Hippocampal formation (tissue), 2 donors: ENCODE data around the gene KIAA0825.

ENCODE experiments used
- DNase-seq, 2 donors: peaks; one replicate each; lab custom pipeline; 2025; lab: John Stamatoyannopoulos, UW

Gene KIAA0825

DNA sequence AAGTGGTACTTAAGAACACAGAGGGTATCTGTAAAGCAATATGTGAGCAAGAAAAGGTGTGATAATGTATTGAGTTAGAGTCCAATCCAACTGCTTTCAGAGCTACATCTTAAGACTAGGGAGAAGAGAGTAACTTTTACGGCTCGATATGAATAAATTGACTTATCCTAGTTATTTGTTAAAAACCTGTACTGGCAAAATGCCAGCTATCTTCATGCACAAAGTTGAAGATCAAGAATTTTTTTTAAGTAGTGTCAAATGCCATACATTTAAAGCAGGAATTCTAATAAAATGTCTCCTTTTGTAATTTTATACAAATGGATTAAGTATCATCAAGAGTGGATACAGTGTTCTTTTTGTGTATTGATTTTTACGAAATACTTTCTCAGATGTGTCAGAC, 305.2 kb downstream of the KIAA0825 start:
- DNase-seq, result no peak

DNA sequence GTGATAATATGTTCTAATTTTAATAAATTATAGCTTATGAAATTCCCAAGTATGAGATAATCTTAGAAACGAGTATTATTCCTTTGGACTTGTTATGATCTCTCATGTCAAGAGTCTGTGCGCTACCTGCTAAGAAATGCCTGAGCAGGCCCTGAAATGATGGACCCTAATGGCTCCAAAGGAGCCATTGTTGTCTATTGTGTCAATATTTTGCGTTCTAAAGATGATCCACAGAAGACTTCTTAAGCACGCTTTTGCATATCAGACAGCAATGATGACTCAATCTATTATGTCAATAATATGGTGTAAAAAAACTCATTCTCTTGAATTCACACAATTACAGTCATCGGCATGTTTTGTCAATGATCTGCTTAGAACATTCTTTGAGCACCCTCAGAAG, 306.1 kb downstream of the KIAA0825 start:
- no peak for DNase-seq

DNA sequence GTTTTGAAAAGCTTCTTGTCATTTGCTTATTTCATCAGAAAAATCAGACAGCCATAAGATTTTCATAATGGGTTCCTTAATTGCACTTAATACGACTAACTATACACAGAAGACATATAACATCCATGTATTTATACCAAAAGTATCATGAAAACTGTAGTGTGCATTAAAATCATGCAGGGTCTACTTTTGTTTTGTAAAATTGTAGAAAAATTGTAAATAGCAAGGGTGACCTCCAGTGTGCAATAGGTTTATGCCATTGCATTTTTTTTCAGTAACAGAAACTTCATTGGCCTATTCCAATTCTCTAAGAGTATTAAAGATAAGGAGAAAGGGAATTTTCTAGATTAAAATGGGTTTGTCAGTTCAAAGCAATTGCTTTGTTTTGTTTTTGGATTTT, 307.6 kb downstream of the KIAA0825 start:
- DNase-seq, result no peak

DNA sequence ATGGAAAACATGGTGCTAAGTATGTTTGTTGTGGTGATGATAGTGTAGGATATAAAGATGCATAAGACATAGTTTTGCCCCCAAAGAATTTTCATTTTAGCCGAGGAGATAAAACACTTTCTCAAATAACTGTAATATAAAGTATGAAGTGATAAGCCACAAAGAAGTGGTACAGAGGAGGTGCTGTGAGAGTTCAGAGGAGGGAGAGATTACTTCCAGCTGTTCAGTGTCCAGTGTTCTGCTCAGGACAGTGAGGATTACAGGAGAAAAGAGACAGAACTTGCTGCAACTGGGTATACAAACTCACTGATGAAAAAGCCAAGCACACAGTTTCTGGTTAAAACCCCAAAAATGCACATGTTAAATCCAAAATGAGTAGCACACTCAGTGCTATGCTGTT, 309.3 kb downstream of the KIAA0825 start:
- no peak for DNase-seq

DNA sequence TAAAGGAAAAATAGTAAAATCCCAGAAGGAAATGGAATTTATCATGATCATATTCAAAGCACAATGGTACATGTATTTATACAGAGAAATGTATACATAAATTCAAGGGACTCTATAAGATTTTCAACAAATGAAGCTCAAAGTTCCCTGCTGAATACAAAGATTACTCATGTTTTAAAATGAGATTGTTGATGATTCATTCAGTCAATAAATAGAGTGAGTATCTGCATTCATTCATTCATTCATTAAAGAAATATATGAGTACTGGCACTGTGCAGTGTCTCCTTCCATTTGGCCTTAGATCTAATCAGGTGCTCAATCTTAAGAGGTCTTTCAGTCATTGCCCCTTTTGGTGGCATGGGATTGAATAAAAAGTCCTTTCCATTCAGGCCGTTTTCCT, 310.0 kb downstream of the KIAA0825 start:
- no peak for DNase-seq

DNA sequence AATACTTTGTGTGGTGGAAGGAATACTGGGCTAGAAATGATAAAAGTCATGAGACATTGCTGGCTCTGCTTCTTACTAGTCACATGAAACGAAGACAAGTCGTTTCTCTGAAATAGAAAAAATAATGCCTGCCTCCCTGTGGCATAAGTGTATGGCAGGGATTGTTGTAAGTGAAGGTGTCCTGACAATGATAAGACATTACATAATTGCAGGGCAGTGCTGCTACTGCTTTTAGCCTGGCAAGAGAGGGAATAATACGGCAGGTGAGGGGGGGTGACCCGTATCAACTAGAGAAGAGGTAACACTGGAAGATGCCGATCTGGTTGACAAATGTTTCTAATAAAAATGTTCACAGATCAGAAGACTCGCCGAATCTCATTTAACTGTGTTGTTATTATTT, 314.3 kb downstream of the KIAA0825 start:
- DNase-seq, result no peak

DNA sequence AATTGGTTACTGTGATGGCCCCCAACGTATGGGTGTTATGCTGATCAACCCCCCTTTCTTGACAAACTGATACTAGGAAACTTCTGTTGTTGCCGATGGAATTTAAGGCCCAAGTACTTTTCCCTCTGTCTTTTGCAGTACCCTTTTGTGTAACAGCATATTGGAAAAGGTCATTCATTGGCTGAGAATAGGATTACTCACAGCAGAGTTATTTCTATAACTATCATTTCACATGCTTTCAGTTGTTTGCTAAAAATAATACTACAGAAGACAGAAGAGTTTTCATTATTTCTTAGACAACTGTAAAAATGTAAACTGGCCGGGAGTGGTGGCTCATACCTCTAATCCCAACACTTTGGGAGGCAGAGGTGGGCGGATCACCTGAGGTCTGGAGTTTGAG, 329.5 kb downstream of the KIAA0825 start:
- DNase-seq, result no peak

DNA sequence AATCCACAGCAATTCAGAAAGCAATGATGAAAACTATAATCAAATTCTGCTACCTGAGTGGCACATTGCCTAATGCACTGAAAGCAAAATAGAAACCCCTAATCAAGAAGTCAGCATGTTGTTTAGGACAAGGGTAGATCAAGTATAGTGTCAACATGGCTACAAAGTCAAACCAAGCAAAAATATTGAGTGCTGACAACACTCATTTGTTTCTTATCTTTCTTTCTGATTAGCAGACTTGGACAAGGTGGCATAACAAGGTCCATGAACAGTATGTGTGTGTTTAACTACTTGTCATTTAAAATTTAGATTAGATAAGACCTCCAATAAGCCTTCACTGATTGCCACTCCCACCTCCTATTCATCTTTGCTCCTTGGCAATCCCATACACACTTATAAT, 332.4 kb downstream of the KIAA0825 start:
- DNase-seq, result no peak

DNA sequence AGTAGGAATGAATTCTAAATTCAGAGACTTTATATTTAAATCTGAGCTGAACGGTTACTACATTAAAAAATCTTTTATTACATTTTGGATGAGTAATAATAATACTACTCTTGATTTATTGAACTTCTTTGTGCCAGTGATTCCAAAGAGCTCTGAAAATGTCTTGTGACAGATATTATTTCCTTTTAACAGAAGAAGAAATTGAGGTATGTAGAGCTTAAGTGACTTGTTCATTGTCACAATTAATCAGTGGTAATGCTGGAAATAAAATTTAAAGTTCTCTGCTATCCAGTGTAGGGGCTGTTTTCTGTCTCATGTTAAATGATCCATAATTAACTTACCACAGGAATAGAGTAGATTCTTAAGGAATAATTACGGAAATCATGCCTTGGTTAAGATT, 335.3 kb downstream of the KIAA0825 start:
- DNase-seq, result no peak

DNA sequence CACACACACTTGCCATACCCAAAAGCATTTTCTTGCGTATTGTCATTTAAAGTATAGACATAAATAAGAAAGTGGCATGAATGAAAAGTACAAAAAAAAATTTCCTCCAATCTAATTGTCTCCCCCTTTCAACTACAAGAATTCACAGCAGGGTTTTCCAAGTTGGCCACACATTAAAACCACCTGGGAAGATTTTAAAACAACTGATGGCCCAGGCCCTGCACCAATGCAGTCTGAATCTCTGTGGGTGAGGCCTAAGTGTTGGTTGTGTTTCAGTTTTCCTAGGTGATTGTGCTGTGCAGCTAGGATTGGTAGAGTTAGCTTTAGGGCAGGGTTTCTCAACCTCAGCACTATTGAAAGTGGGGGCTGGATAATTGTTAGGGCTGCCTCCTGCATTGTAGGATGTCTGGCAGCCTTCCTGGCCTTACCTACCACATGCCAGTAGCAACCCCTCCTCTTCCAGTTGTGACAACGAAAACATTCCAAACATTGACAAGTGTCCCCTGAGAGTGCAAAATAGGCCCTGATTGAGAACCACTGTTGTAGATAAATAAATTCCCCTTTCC, 337.1 kb downstream of the KIAA0825 start:
- no peak for DNase-seq

DNA sequence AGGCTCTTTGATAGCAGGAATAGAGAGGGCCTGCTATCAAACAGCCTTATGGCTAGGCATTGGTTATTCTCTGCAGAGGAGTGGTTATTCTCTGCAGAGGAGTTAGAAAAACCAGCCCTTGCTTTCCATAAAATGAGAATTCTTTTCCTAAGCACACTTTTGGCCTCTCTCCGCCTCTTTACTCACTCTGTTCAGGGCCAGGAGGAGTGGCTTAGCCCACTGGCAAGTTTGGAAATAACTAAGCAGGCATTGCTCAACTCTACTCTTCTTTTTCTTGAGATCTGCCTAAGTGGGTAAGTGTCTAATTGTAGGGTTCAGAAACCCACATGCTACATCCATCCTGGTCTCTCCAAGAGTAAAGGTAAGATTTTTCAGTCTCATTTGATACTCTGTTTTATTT, 341.7 kb downstream of the KIAA0825 start:
- no peak for DNase-seq

DNA sequence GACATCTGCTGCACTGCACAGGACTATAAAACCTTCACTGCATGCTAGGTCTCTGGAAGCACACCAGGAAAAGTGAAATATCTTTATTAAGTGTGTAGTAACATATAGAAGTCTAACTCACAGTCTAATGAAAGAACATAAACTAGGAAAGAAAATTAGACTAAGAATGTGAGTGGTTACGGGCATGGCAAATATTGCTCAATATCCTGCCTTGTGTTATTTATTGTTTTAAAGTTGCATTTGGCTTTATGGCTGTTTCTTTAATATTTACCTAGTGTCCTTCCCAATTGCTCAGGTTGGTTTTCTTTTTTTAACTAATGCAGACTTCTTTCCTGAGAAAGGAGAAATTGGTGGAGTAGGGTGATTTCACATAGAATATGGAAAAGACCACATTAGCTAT, 342.4 kb downstream of the KIAA0825 start:
- DNase-seq, result no peak

DNA sequence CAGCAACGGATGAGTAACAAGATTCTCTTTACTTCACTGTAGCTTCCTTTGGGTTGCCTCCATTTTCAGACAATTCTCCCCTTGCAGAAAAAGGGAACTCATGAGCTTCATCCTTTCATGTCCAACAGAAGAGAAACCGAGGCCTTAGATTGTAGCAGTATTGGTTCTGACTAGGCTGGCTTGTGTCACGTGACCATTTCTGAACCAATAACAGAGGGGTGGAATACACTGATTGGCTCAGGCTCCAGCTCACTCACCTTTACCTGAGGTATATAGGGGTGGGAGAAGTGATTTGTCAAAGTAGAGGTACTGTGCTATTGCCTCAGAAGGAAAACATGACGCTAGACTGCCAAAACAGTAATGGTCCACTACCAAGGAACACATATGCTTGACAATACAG, 343.7 kb downstream of the KIAA0825 start:
- no peak for DNase-seq

DNA sequence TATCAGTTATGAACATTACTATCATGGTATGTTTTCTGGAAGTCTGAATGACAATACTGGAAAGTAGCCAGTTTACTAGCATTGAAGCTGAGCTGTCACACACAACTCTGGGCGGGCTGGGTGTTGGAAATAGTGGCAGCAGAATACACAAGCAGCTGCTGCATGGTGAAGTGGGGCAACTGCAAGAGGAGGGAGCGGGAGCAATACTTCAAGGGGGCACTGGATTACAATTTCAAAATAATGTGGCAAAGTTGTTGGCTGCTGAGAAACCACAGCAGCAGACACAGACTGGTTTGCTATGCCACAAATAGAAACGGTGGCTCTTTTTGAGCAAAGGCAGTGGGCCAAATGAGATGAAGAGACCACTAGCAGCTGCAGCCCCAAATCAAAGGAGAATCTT, 350.2 kb downstream of the KIAA0825 start:
- DNase-seq, result no peak

DNA sequence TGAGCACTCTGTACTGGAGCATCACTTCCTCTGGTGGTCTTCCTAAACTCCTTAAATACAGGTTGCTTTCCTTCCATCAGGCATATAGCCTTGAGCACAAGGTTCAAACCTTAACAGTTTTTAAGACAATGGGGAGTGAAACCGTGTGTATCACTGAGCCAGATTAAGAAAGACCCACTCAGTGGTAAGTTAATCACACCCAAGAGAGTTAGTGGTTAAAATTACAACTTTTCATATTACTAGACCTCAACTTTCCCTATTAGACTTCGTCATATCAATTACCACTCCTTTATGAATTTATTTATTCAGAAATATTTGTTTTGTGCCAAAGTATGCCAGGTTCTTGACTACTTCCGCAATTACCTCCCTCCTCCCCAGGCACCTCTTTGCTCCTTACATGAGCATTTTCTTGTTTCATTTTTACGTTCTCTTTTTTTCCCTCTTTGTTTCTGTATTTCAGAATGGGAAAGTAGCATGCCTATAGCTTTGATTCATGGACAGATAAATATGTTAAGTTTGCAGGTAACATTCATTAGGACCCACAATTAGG, 351.0 kb downstream of the KIAA0825 start:
- no peak for DNase-seq

DNA sequence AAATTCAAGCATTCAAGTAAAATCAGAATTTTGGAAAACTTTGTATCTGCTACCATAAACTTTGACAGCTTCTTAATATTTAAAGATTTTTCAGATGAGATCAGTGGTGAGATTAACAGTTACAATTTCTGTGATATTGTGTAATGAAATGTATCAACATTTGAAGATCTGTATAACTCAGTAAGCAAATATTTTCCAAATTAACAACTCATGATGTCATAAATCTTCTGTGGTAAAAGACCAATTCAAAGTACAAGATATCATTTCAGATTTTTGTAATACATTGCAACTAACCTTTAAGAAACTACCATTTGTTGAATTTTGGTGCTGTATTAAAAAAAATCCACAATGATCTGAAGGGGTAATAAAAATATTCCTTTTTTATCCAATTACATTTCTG, 352.2 kb downstream of the KIAA0825 start:
- DNase-seq, result no peak

DNA sequence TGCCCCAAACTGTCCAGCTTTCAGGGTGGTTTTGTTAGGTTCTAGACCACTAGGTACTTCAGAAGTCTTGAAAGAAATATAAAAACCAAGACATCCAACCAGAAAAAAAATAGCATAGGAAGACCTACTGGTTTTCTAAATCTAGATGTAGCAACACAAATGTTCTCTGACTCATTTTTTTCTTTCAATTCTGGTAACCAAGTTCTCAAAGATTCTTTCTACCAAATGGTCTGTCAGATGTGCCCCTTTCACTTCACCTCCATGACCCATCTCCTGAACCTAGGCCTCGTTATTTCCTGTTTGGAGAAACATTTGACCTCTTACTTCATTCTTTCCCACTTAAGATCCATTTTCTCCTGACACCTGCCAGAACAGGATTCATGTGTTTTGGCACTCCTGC, 355.3 kb downstream of the KIAA0825 start:
- DNase-seq, result no peak

DNA sequence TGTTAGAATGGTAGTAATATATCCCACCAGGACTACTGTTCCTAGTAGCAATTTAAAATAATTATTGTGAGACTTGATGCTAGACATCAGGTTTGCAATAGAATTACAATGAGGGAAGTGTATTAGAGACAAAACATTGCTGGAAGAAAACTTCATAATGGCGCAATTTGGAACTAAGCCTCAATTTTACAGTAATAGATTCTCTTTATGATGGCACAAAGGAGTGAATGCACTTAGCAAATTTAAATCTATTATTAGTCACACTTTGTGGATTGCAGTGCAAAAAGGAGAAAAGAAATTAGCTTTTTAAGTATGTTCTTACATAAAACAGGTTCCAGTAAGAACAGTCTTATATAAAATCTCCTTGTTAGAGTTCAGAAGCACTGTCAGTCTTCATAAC, 358.3 kb downstream of the KIAA0825 start:
- DNase-seq, result no peak

DNA sequence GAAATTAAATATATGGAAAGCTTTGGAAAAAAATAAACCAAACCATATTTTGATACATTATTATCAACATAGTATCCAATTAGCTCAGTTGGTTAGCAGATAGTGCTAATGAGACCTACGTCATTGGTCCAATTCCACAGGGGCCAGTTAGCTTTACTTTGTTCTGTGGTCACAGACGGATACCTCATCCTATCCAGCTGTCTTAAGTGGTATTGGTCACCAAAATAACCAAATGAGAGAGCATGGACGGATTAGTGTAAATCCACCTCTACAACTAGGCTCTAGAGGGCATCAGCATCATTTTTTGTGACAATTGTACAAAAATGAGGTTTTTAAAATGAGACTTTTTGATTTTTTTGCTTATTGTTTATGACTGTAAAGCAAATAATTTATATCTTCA, 364.2 kb downstream of the KIAA0825 start:
- no peak for DNase-seq

DNA sequence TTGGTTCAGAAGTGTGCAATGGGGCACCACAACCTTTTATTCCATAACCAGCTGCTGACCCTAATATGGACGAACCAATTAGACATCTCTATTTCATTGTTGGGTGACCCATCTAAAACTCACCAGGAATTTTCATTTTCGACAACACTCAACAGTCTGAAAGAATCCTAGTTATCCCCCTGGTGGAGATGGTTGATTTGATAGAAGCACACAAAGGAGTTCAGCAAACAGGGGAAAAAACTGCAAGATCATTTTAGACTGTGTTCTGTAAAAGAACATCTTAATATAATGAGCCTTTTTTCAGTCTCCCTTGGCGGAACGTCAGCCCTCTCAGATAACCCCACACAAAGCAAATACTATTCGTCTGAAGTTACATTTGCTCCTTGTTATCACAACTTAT, 367.4 kb downstream of the KIAA0825 start:
- DNase-seq, result no peak

DNA sequence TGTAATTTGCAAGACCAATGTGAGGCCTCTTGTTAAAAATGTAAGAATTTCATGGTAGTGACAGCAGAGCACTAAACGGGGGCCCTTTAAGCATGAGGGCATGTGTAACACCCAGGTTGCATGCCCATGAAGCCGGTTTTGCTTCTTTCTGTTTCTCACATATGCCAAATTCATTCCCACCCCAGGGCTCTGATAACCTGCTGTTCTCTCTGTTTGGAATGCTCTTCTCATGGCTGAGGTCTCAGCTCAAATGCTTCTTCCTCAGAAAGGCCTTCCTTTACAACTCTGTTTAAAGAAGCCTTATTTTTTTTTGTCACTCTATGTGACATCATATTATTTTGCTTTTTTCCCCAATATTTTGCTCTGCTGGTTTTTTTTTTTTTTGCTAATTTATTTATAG, 369.0 kb downstream of the KIAA0825 start:
- no peak for DNase-seq

DNA sequence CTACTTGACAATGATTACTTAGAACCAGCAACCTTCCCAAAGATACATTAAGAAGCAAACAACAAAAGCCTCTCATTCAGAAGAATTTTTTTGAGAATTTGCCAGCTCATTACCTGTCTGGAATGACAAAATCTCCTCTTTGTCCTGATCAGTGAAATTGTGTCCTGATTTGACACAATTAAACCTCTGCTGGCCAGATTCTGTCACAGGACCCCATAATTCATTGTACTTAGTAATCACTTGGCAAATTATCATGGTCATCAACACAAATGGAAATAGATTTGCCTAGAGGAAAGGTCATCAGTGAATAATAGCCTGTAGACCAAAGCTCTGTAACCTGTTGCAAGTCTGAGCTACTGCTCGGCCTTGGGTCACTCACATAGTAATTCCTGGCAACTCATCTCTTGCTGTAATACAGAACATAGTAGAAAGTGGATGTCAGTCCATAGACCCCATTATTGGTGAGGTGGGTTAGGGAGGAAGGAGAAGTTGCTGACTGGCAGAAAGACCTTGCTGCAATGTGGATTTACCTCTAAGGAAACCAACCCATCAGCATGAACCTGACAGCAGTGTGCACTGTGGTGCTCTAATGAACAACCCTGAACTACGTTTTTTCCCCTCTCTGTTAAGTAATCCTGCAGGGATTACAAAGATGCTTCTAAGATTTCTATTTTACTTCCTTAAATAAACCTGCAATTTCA, 370.1 kb downstream of the KIAA0825 start:
- DNase-seq, result no peak

DNA sequence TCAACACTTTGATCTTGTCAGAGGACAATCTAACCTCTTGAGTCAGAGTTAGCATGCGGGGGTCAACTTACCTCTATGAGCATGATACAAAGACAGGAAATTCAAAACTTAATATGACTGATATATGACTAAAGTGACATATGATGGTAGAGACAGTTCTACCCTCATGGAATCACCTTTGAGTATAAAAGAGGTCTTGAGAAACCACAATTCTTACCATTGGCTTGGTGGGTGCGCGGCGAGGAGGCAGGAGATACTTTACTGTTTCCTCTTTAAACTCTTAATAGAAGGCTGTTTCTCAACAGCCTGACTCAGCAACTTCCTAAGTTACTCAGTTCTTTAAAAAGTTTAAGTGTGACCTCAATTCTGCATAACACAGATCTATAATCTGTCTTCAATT, 372.8 kb downstream of the KIAA0825 start:
- DNase-seq, result no peak

DNA sequence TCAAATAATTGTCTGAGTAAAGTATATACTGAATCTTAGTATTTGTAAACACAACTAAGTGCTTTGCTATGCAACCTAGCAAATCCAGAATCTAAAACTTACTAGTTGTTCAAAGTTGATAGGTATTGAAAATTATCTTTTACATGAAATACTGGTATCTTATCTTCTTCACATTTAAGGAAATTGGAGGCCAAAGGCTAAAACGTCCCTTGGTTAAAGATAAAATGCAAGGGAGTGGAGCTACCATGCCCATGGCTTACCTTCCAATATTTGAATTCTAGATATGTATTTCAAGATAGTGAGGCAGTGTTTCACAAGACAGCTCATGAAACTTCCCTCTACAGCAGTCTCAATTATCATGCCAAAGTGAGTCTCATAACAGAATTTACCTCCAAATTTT, 373.5 kb downstream of the KIAA0825 start:
- DNase-seq, result no peak
